T-cell (primary cell): Measurements from ENCODE around the gene TTLL8. TPM values are rescaled to one million over a fixed set of nuclear protein-coding genes. Genes with fewer than 3 reads are reported as not detected.
A peak's percentile ranks its signal among the peaks of the same experiment; 100 is the strongest.

Experiments
- ATAC-seq, 4 experiments: fragments of 200-7000 bp in 3 of 4; fragments of 150-1000 bp in 1 of 4; cut with Tn5 transposase; replicated peaks in 1 of 4; 1 replicate in 3 of 4; 2 replicates in 1 of 4; pipeline ENCODE4 v1.10.0; 2021; ENCODE audit warnings: moderate library complexity in 3 of 4, mild to moderate bottlenecking in 2 of 4, moderate number of reproducible peaks in 1 of 4
- CTCF ChIA-PET, 2 donors: fragments of 300-600 bp; sonication (Branson Sonifier 250); formaldehyde crosslinking; loops; one replicate each; lab custom pipeline; 2022; ENCODE audit warnings: antibody characterized with exemption in 2 of 2; lab: Charles Lee
- POLR2A ChIA-PET, 2 donors: fragments of 300-600 bp; sonication (Branson Sonifier 250); formaldehyde crosslinking; loops; one replicate each; lab custom pipeline; 2022; ENCODE audit warnings: antibody characterized with exemption in 2 of 2; lab: Charles Lee
- DNase-seq, 35 experiments: peaks; one replicate each; pipeline versions ENCODE4 v3.0.0 to v3.0.0-alpha.2; 2013 to 2023
- H3K27ac ChIP-seq: one replicate; pipeline ENCODE4 v1.5.1; 2013; ENCODE audit warnings: low read length
- H3K27me3 ChIP-seq, 2 experiments: replicated peaks in 1 of 2; 1 replicate in 1 of 2; 2 replicates in 1 of 2; pipeline versions ENCODE4 v1.6.1 to v1.7.0; 2013; ENCODE audit warnings: low read length in 1 of 2, mixed read lengths in 1 of 2; ENCODE audit not compliant: control insufficient read depth in 2 of 2, insufficient read depth in 2 of 2; ENCODE audit errors: extremely low read depth in 1 of 2
- H3K36me3 ChIP-seq, 2 donors: 1 replicate in 1 of 2; 2 replicates in 1 of 2; pipeline versions ENCODE4 v1.6.1 to v1.7.0; 2013; ENCODE audit warnings: low read length in 1 of 2; ENCODE audit not compliant: control insufficient read depth in 2 of 2, insufficient read depth in 1 of 2; ENCODE audit errors: extremely low read depth in 1 of 2
- H3K4me1 ChIP-seq, 2 experiments: 1 replicate in 1 of 2; 2 replicates in 1 of 2; pipeline versions ENCODE4 v1.6.1 to v1.7.0; 2013; ENCODE audit warnings: low read length in 2 of 2, mixed read lengths in 1 of 2; ENCODE audit not compliant: insufficient read depth in 2 of 2, control insufficient read depth in 1 of 2; ENCODE audit errors: extremely low read depth in 1 of 2
- H3K4me3 ChIP-seq, 2 donors: 1 replicate in 1 of 2; 2 replicates in 1 of 2; pipeline versions ENCODE4 v1.5.1 to v1.7.0; 2013; ENCODE audit warnings: mild to moderate bottlenecking in 2 of 2, low read length in 1 of 2, moderate library complexity in 1 of 2; ENCODE audit not compliant: control insufficient read depth in 1 of 2; ENCODE audit errors: extremely low read depth in 1 of 2
- H3K9me3 ChIP-seq: 2 replicates; pipeline ENCODE4 v1.7.0; 2013
- H3K27ac Mint-ChIP-seq, 2 donors: one replicate each; pipeline ENCODE4 v1.8.0; 2020 to 2021; ENCODE audit warnings: mild to moderate bottlenecking in 2 of 2, mixed read lengths in 2 of 2
- H3K27me3 Mint-ChIP-seq, 2 donors: one replicate each; pipeline ENCODE4 v1.8.0; 2021 to 2022; ENCODE audit warnings: mixed read lengths in 2 of 2
- H3K36me3 Mint-ChIP-seq: one replicate; pipeline ENCODE4 v1.8.0; 2021; ENCODE audit warnings: mixed read lengths
- H3K4me1 Mint-ChIP-seq, 3 donors: one replicate each; pipeline ENCODE4 v1.8.0; 2020 to 2022; ENCODE audit warnings: mixed read lengths in 3 of 3, mild to moderate bottlenecking in 1 of 3
- H3K4me3 Mint-ChIP-seq, 3 donors: one replicate each; pipeline ENCODE4 v1.8.0; 2020 to 2022; ENCODE audit warnings: mild to moderate bottlenecking in 3 of 3, mixed read lengths in 3 of 3, moderate library complexity in 3 of 3
- H3K9me3 Mint-ChIP-seq, 3 donors: one replicate each; pipeline ENCODE4 v1.8.0; 2020 to 2022; ENCODE audit warnings: mixed read lengths in 3 of 3
- WGBS: methylation state at CpG from one replicate; pipeline ENCODE4 v1.1.5; 2013; ENCODE audit warnings: missing lambda C conversion rate; ENCODE audit not compliant: insufficient coverage; 5-methylcytosine and 5-hydroxymethylcytosine counted together
- total RNA-seq, 35 experiments: library from RNA in 6 of 35; stranded (reverse) in 6 of 35; fragments of 120-200 nt in 1 of 35; gene quantifications; one replicate each; pipeline versions ENCODE4 v1.2.1 to v1.2.4 and lab custom pipeline; 2013 to 2026

The TTLL8 gene
- total RNA-seq, 5 donors from 2014 or later (not counting 1 experiment from before 2014, with no cell fraction given), result not detected

- H3K27ac Mint-ChIP-seq, result no peak overlapping the region
- WGBS, result 91% methylated on average over 29 of the region's 29 CpGs
- CTCF ChIA-PET, result no interaction called here
Observed at GRCh38 chr22:50039669-50040443, 18.2 kb downstream of the TTLL8 start.

GRCh38 chr22:50035976-50036724, 21.9 kb downstream of the TTLL8 start:
- 84% methylated on average over 23 of the region's 23 CpGs for WGBS
- Mint-ChIP-seq H3K36me3 (no peaks in the 10 kb centered on the region), H3K27me3 (peaks cover 0 to 14% of the 10 kb centered on the region in 2 donors), H3K27ac (no peak overlapping the region), H3K4me3 (no peak overlapping the region), H3K9me3 (peaks cover 3 to 11% (median 7%) of the 10 kb centered on the region in 3 donors), H3K4me1 (peaks cover 0 to 8% (median 0%) of the 10 kb centered on the region in 3 donors)
- Histone ChIP-seq H3K4me1 (peaks cover 0 to 14% of the 10 kb centered on the region in 2 experiments), H3K27ac (no peak overlapping the region), H3K36me3 (no peaks in the 10 kb centered on the region), H3K4me3 (no peak overlapping the region), H3K9me3 (no peaks in the 10 kb centered on the region), H3K27me3 (peaks cover 0 to 57% of the 10 kb centered on the region in 2 experiments)
- no peak for ATAC-seq
- ChIA-PET CTCF (no interaction called here), POLR2A (no interaction called here)
- no peak for DNase-seq

More at GRCh38 chr22:50039669-50040443, 18.2 kb downstream of the TTLL8 start:
- POLR2A ChIA-PET, result no interaction called here
- ATAC-seq (no peak), DNase-seq (no peak)
- Mint-ChIP-seq H3K4me1 (peaks cover 7 to 14% (median 10%) of the 10 kb centered on the region in 3 donors), H3K9me3 (peaks cover 3 to 11% (median 7%) of the 10 kb centered on the region in 3 donors), H3K36me3 (no peaks in the 10 kb centered on the region), H3K27me3 (peaks cover 10 to 25% of the 10 kb centered on the region in 2 donors), H3K4me3 (no peak overlapping the region)
- Histone ChIP-seq H3K27ac (no peak overlapping the region), H3K27me3 (peaks cover 0 to 48% of the 10 kb centered on the region in 2 experiments), H3K36me3 (no peaks in the 10 kb centered on the region), H3K4me3 (no peak overlapping the region), H3K4me1 (peaks cover 0 to 14% of the 10 kb centered on the region in 2 experiments), H3K9me3 (no peaks in the 10 kb centered on the region)

- ChIA-PET POLR2A (no interaction called here), CTCF (no interaction called here)
- Histone ChIP-seq H3K4me3 (no peak overlapping the region), H3K27me3 (peaks cover 0 to 61% of the 10 kb centered on the region in 2 experiments), H3K4me1 (peaks cover 0 to 18% of the 10 kb centered on the region in 2 experiments), H3K9me3 (no peaks in the 10 kb centered on the region), H3K36me3 (no peaks in the 10 kb centered on the region), H3K27ac (no peak overlapping the region)
- Mint-ChIP-seq H3K4me3 (no peak overlapping the region), H3K4me1 (peaks cover 0 to 8% (median 0%) of the 10 kb centered on the region in 3 donors), H3K27me3 (peaks cover 0 to 16% of the 10 kb centered on the region in 2 donors), H3K9me3 (peaks cover 3 to 11% (median 7%) of the 10 kb centered on the region in 3 donors), H3K27ac (no peak overlapping the region), H3K36me3 (no peaks in the 10 kb centered on the region)
- 77% methylated on average over 20 of the region's 24 CpGs for WGBS
- ATAC-seq (no peak), DNase-seq (no peak)
Observed at GRCh38 chr22:50035131-50035881, 22.8 kb downstream of the TTLL8 start.

- H3K9me3 Mint-ChIP-seq, result peaks cover 3 to 10% (median 5%) of the 10 kb centered on the region in 3 donors
- no peaks in the 10 kb centered on the region for H3K36me3 Mint-ChIP-seq
- H3K36me3 ChIP-seq, result no peaks in the 10 kb centered on the region
- WGBS, result 85% methylated on average over 38 of the region's 43 CpGs
- no peak overlapping the region for H3K27ac Mint-ChIP-seq
- H3K27me3 ChIP-seq, result peaks cover 0 to 58% of the 10 kb centered on the region in 2 experiments
- ChIA-PET CTCF (interaction anchor here in 1 of 2 donors (0.8 kb wide), 1 partner anchor 103 kb away, joined by 5 read pairs; no protein-coding TSS in a partner anchor), POLR2A (no interaction called here)
- H3K9me3 ChIP-seq, result no peaks in the 10 kb centered on the region
- H3K27me3 Mint-ChIP-seq, result peaks cover 0 to 16% of the 10 kb centered on the region in 2 donors
- no peak overlapping the region for H3K4me3 ChIP-seq
- peak in 1 of 4 experiments; percentile 32 for ATAC-seq
- peaks cover 0 to 26% of the 10 kb centered on the region in 2 experiments for H3K4me1 ChIP-seq
- H3K27ac ChIP-seq, result no peak overlapping the region
- H3K4me1 Mint-ChIP-seq, result peaks cover 0 to 10% (median 0%) of the 10 kb centered on the region in 3 donors
- no peak overlapping the region for H3K4me3 Mint-ChIP-seq
- no peak for DNase-seq
Observed at GRCh38 chr22:50034126-50035081, 23.7 kb downstream of the TTLL8 start.

- peaks cover 0 to 13% (median under 1%) of the 10 kb centered on the region in 3 donors for H3K4me1 Mint-ChIP-seq
- CTCF ChIA-PET, result no interaction called here
Observed at GRCh38 chr22:50032941-50033601, 25.0 kb downstream of the TTLL8 start.

More at GRCh38 chr22:50032941-50033601, 25.0 kb downstream of the TTLL8 start:
- Histone ChIP-seq H3K27me3 (peaks cover 0 to 61% of the 10 kb centered on the region in 2 experiments), H3K36me3 (no peaks in the 10 kb centered on the region), H3K27ac (no peak overlapping the region), H3K4me1 (peaks cover 0 to 29% of the 10 kb centered on the region in 2 experiments), H3K9me3 (no peaks in the 10 kb centered on the region), H3K4me3 (no peak overlapping the region)
- H3K27ac Mint-ChIP-seq, result no peak overlapping the region
- ATAC-seq (no peak), DNase-seq (no peak)
- peaks cover 0 to under 1% (median 0%) of the 10 kb centered on the region in 3 donors for H3K9me3 Mint-ChIP-seq
- POLR2A ChIA-PET, result no interaction called here
- no peaks in the 10 kb centered on the region for H3K36me3 Mint-ChIP-seq
- peaks cover 0 to 17% of the 10 kb centered on the region in 2 donors for H3K27me3 Mint-ChIP-seq
- no peak overlapping the region for H3K4me3 Mint-ChIP-seq
- 88% methylated on average over 20 of the region's 23 CpGs for WGBS
